GM19455 (cell line): ENCODE data around the gene HOXC13.

Experiments
- ATAC-seq: cut with Tn5 transposase; IDR thresholded peaks from one replicate; pipeline ENCODE4 v1.9.1; 2021; ENCODE audit not compliant: unreplicated experiment

The HOXC13 gene

DNA sequence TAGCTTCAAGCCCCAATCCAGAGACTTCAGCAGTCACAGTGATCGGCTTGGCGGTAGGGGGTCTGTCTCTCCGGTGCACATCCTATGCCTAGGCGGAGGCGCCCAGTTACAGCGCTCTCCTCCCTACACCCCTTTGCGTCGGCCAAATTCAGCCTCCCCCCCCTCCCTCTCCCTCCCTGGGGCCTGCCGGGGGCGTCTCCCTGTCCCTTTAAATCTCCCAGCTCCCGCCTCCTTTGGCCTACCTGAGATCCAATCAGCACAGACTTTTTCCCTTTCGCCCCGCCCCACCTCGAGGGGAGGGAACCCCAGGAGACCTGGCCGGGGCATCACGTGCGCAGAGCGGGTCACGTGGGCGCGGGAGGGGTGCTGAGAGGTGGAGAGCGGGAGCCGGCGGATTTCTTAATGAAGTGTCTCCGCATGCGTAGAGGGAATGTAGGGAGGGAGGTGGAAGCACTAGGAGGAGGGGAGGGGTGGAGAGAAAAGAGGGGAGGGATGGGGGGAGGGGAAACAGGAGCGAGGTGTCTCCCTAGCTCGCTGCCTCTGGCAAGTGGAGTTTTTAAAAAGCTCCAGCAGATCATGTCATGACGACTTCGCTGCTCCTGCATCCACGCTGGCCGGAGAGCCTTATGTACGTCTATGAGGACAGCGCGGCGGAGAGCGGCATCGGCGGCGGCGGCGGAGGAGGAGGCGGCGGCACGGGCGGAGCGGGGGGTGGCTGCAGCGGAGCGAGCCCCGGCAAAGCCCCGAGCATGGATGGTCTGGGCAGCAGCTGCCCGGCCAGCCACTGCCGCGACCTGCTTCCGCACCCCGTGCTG, at the start of gene HOXC13:
Gene HOXC13, plus strand, starts transcription at position 506 of the 815 bp plus-strand sequence. Its CDS starts 76 bp downstream, at position 582.
- ATAC-seq = no peak

GRCh38 chr12:53890081-53890480, 48.5 kb upstream of the HOXC13 start:
- ATAC-seq = no peak

DNA sequence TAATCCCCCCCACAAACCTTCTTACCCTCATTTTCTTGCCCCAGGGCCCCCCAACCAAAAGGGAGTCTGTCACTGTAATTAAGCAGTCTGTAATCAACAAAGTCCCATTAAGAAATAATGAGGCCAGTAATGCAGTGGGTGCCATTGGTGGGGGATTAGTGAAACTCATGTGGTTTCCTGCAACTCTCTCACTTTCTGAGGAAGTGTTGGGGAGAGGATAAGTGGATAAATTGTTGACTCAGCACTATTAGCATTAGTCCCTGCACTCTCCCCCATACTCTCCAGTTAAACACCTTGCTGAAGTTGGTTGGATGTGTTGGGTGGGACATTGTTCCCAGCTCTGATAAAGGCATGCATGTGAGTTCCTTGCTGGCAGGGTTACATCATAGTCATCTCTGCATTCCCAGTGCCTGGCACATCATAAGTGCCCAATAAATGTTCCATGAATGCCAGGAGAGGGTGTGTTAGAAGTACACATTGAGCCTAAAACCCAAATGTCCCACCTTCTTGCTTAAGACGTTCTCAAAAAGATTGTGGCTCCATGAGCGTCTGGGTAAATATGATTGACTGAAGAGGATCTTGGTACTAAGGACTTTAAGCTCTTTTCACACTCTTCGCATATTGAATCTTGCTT, 45.8 kb upstream of the HOXC13 start:
- ATAC-seq = no peak

DNA sequence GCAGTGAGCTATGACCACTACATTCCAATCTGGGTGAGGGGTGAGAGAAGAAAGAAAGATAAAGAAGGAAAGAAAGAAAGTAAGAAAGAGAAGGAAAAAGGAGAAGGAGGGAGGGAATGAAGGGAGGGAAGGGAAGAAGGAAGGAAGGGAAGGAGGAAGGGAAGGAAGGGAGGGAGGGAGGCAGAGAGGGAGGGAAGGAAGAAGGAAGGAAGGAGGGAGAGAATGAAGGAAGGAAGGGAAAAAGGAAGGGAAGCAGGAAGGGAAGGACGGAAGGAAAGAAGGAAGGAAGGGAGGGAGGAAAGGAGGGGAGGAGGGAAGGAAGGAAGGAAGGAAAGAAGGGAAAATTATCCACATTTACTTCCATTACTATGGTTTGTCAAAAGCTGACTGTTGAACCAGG, 39.4 kb upstream of the HOXC13 start:
- no peak for ATAC-seq

DNA sequence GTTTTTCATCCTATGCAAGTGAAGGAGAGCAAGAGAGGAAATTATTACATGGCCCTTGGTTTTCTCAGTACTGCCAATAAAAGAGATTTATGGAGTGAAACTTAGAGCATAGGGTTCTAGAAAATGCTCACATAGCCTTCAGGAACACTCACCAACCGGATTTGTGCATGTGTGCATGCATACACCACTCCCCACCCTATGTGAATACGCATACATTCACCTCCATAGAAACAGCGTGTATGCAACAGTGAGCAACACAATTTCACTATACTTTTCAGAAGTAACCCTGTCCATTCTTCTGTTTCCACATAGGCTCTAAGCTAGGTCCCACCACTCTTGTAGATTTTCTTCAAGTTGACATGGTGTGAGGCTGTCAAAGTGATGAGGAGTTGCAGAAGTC, 31.5 kb upstream of the HOXC13 start:
- ATAC-seq = no peak

GRCh38 chr12:53916788-53917655, 21.6 kb upstream of the HOXC13 start:
- ATAC-seq = no peak

DNA sequence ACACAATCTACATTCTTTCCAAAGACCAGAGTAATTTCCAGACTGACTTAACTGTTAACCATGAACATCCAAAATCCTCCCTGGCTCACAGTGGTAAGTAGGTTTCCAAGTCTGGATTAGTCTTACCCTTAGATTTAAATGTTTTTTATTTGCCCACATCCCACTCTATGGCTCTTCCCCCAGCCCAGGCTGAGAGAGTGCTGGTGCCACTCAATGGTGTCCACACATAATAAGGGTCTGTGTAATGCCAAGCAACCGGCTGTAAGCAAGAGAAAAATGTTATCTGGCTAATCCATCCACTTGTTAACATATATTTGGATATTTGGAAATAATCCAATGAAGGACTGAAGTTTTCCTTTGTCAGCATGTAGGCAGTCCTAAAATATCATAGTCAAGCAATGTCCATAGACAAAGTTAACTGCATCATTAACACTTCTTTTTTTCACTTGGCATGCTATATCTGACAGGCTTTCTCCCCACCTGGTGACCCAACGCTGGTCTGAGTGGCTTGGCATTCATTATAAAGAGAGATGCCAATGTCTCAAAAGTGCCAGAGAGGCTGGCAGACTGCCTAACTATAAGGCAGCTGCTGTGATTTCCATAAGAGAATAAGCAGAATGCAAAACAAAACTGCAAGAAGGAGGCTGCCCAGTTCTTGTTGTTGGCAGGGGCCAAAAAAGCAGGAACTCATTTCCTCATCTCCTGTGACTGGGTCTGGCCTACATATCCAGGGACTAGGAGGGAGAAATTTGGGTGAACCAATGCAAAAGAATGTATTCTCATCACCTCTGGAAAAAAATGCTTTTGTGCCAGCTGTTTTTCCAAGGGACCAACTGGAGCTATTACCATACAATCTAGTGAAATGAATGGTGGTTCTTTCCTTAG, 13.9 kb upstream of the HOXC13 start:
- ATAC-seq = no peak

DNA sequence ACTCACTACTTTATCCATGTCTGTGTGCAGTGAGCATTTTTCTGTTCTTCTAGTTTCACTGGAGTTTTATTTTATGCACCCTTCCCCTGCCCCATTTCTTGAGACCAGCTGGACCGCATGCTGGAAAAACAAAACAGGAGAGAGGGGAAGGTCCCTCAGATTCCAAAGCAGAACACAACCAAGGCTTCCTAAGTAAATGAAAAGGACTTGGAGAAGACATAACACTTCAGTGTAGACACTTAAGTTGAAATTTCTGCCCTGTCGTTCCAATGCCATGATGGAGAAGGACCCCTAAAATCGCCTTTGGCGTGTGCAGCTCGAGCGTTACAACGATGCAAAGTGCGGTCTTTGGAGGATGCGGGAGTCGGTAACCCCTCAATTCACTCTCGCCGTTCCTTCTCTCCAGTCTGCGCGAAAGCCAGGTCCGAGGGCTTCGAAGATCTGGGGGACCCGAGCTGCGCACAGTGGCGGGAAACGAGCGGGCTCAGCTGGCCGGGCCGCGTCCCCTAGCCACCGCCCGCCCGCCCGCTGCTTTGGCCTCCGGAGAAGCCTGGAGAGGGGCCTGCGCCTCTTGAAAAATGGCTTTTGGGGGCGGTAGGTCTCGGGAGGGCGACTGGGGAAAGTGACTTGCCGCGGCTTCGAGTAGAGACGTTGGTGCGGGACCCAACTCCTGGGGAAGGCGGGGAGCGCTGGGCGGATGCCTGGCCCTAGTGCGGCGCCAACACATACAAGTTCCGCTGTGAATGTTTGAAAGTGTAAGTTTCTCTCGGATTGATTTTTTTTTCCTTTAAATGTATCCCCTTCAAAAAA, 11.2 kb upstream of the HOXC13 start:
- ATAC-seq = no peak

- no peak for ATAC-seq
These were observed 10.4 kb upstream of the HOXC13 start for GRCh38 chr12:53928054-53928835.

GRCh38 chr12:53929527-53929926, 9.1 kb upstream of the HOXC13 start:
- no peak for ATAC-seq

DNA sequence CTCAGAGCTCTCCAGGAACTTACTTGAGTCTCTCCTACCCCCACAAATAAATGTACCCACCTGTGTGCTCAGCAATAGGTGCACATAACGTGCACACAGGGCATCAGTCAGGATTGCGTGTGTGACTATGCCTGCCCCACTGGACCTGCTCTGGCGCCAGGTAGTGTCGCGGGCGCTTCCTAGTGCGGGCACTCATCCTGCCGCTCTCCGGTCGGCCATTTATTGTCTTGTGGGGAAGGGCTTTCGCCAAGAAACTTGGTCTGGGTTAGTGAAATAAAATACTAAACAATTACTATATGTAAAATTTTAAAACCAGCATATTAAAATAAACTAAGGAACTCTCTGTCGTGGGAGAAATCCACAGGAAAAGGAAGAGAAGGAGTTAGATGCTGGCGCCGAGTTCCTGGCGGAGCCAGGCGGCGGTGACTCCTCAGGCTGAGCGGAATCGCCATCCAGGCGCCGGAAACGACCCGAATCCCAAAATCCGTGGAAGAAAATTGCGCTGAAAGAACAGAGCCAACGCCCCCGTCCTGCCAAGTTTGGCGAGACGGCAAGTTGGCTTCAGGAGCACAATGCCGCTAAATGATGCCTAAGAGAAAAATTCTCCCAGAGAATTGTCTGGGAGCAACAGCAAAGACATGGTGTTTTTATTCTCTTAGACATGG, 7.9 kb upstream of the HOXC13 start:
- ATAC-seq = no peak

- no peak for ATAC-seq
These were observed 6.6 kb upstream of the HOXC13 start for GRCh38 chr12:53931844-53932581.

- ATAC-seq = no peak
These were observed 5.7 kb upstream of the HOXC13 start for GRCh38 chr12:53932915-53933314.

- ATAC-seq = no peak
These were observed 3.0 kb upstream of the HOXC13 start for GRCh38 chr12:53935383-53936341.

DNA sequence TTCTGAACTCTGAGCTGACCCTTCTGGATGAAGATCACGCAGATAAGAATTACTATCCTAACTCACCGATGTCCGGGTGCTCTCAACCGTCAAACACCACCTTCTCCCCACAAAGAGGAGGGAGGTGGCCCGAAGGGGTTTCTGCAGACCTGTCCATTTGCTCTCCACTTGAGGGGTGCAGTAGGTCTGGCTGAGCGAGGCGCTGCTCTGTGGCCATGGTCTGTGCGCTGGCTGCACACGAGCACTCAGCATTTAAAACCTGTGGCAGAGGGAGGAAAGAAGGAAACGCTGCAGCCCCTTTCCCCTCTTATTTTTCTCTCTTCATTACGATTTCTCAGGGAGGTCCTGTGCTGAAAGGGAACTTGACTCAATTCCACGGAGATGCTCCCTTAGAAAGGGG, 1.5 kb upstream of the HOXC13 start:
- no peak for ATAC-seq

DNA sequence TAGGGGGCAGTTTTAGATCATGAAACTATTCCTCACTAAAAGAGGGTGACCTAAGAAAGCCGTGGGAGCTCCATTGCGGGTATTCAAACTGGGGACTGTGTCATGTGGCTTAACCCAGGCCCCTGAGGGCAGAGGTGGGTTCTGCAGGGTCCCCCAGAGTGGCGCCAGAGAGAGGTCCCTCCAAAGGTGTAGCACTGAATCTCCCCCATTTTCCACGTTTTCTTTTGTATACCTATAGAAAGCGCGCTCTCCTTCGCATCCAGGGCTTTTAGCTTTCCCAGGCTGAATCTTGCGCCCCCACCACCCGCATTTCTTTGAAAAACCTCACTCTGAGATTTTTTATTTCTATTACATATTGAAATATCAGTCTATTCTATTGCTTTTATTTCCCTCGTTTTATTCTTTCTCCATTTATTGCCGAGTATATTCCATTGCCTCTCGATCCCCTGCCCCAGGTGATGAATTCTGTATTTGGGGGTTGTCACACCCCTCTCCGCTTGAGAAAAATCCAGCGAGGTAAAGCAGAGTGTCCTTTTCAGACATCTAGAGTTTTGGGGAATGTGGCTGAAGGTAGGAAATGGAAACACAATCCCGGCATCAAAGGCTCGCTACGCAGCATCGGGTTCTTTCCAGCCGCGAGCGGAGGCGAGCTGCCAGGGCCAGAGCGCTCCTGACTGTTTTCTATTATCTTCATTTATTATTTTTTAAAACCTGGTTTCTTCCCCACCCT, 870 bp upstream of the HOXC13 start:
- ATAC-seq = no peak
